ENCODE data around the gene ACACB. TPM values are rescaled to one million over a fixed set of nuclear protein-coding genes. Genes with fewer than 3 reads are reported as not detected.
"Not testable (repeated sequence)": the region's sequence is repeated elsewhere in the genome, so short reads cannot be mapped to it uniquely, and the experiment has no call there.

ACACB gene
- total RNA-seq, 1 donor from 2014 or later, result 167 TPM

GRCh38 chr12:109160433-109160832 is 44.0 kb downstream of the ACACB start:
- ATAC-seq (ENCODE audit: poor library complexity) (peak; percentile 74), DNase-seq (no peak)
- intact Hi-C loops (cut with DNase I), result no loop called here

GRCh38 chr12:109160873-109161272 is 44.5 kb downstream of the ACACB start:
- DNase-seq (no peak), ATAC-seq (ENCODE audit: poor library complexity) (peak; percentile 58)
- intact Hi-C loops (cut with DNase I), result no loop called here

GRCh38 chr12:109162551-109162950 is 46.2 kb downstream of the ACACB start:
- ATAC-seq (ENCODE audit: poor library complexity), result no peak
- DNase-seq, result no peak
- intact Hi-C loops (cut with DNase I), result no loop called here

GRCh38 chr12:109163167-109163566 is 46.8 kb downstream of the ACACB start:
- no peak for ATAC-seq (ENCODE audit: poor library complexity)
- no peak for DNase-seq
- intact Hi-C loops (cut with DNase I), result no loop called here

- intact Hi-C loops (cut with DNase I), result no loop called here
- DNase-seq (no peak), ATAC-seq (ENCODE audit: poor library complexity) (no peak)
Measured at GRCh38 chr12:109165599-109165998, 49.2 kb downstream of the ACACB start.

GRCh38 chr12:109166371-109166770 is 50.0 kb downstream of the ACACB start:
- intact Hi-C loops (cut with DNase I), result no loop called here
- ATAC-seq (ENCODE audit: poor library complexity) (no peak), DNase-seq (no peak)

- intact Hi-C loops (cut with DNase I), result no loop called here
- no peak for DNase-seq
- ATAC-seq (ENCODE audit: poor library complexity), result no peak
Measured at GRCh38 chr12:109167781-109168180, 51.4 kb downstream of the ACACB start.

- DNase-seq (no peak), ATAC-seq (ENCODE audit: poor library complexity) (peak; percentile 16)
- intact Hi-C loops (cut with DNase I), result no loop called here
Measured at GRCh38 chr12:109169262-109169661, 52.9 kb downstream of the ACACB start.

- no peak for DNase-seq
- intact Hi-C loops (cut with DNase I), result no loop called here
- no peak for ATAC-seq (ENCODE audit: poor library complexity)
Measured at GRCh38 chr12:109169686-109170085, 53.3 kb downstream of the ACACB start.

GRCh38 chr12:109170324-109170723 is 53.9 kb downstream of the ACACB start:
- intact Hi-C loops (cut with DNase I), result no loop called here
- ATAC-seq (ENCODE audit: poor library complexity) (no peak), DNase-seq (no peak)

GRCh38 chr12:109172787-109173186 is 56.4 kb downstream of the ACACB start:
- intact Hi-C loops (cut with DNase I); ATAC-seq (ENCODE audit: poor library complexity): not testable (repeated sequence)

GRCh38 chr12:109173443-109174240 is 57.3 kb downstream of the ACACB start:
- DNase-seq (no peak), ATAC-seq (ENCODE audit: poor library complexity) (no peak)
- intact Hi-C loops (cut with DNase I), result no loop called here

More at GRCh38 chr12:109172787-109173186, 56.4 kb downstream of the ACACB start:
- DNase-seq, result not testable (repeated sequence)

GRCh38 chr12:109174468-109174867 is 58.1 kb downstream of the ACACB start:
- intact Hi-C loops (cut with DNase I), result no loop called here
- ATAC-seq (ENCODE audit: poor library complexity) (no peak), DNase-seq (no peak)

- ATAC-seq (ENCODE audit: poor library complexity) (no peak), DNase-seq (no peak)
- intact Hi-C loops (cut with DNase I), result no loop called here
Measured at GRCh38 chr12:109178532-109178931, 62.1 kb downstream of the ACACB start.

- DNase-seq (no peak), ATAC-seq (ENCODE audit: poor library complexity) (no peak)
- intact Hi-C loops (cut with DNase I), result no loop called here
Measured at GRCh38 chr12:109179927-109180326, 63.5 kb downstream of the ACACB start.

- DNase-seq, result no peak
- intact Hi-C loops (cut with DNase I), result no loop called here
- no peak for ATAC-seq (ENCODE audit: poor library complexity)
Measured at GRCh38 chr12:109182041-109182839, 65.9 kb downstream of the ACACB start.

GRCh38 chr12:109185441-109185840 is 69.1 kb downstream of the ACACB start:
- DNase-seq, result no peak
- intact Hi-C loops (cut with DNase I), result no loop called here
- no peak for ATAC-seq (ENCODE audit: poor library complexity)

- intact Hi-C loops (cut with DNase I), result no loop called here
- DNase-seq, result no peak
- no peak for ATAC-seq (ENCODE audit: poor library complexity)
Measured at GRCh38 chr12:109186993-109187653, 70.7 kb downstream of the ACACB start.

- ATAC-seq (ENCODE audit: poor library complexity) (no peak), DNase-seq (no peak)
- intact Hi-C loops (cut with DNase I), result no loop called here
Measured at GRCh38 chr12:109188108-109188712, 71.8 kb downstream of the ACACB start.

Measured in Right ventricle myocardium superior (tissue), 1 donor.